HCT116 (cell line): ENCODE measurements around the gene ERCC4. TPM values are rescaled to one million over a fixed set of nuclear protein-coding genes. Genes with fewer than 3 reads are reported as not detected.
"Not testable (repeated sequence)": the region's sequence is repeated elsewhere in the genome, so short reads cannot be mapped to it uniquely, and the experiment has no call there.

Experiments
- ATAC-seq: fragments of 200-7000 bp; cut with Tn5 transposase; 2 replicates; pipeline ENCODE4 v1.9.1; 2020; ENCODE audit warnings: mild to moderate bottlenecking, moderate library complexity
- BruUV-seq: library from RNA; stranded (reverse); fragments of 400-500 nt; replicated peaks from 2 replicates; lab custom pipeline; 2021; lab: Mats Ljungman, UMichigan
- CTCF ChIA-PET: fragments of 300-600 bp; sonication (Branson Sonifier 250); formaldehyde crosslinking; loops from one replicate; lab custom pipeline; 2021; ENCODE audit warnings: antibody characterized with exemption; lab: Charles Lee
- POLR2A ChIA-PET: fragments of 300-600, 350-600 bp; sonication (Branson Sonifier 250); formaldehyde crosslinking; loops from one replicate; lab custom pipeline; 2021; ENCODE audit warnings: antibody characterized with exemption; lab: Charles Lee
- RAD21 ChIA-PET, 2 experiments: fragments of 300-600 bp; sonication (Branson Sonifier 250); formaldehyde crosslinking; loops; one replicate each; lab custom pipeline; 2023; ENCODE audit warnings: low total read pairs in 2 of 2; ENCODE audit not compliant: uncharacterized antibody in 2 of 2, unreplicated experiment in 2 of 2, low non-redundant PET in 1 of 2; lab: Charles Lee
- DNase-seq: peaks from one replicate; pipeline ENCODE4 v3.0.0-alpha.2; 2010; ENCODE audit warnings: low read depth, low spot score
- H2AFZ ChIP-seq: fragments of 200-600 bp; shearing (Covaris generic), sonication (generic); 2 replicates; pipeline ENCODE4 v1.6.1; 2017; ENCODE audit warnings: low read depth, mixed run types, mixed read lengths, antibody characterized with exemption, low read length; ENCODE audit not compliant: poor library complexity, severe bottlenecking
- H3K27ac ChIP-seq: 2 replicates; pipeline ENCODE4 v1.5.1; 2012; ENCODE audit warnings: low read depth, low read length
- H3K27me3 ChIP-seq: fragments of 200-600 bp; sonication (generic); 2 replicates; pipeline ENCODE4 v1.6.1; 2016; ENCODE audit warnings: mixed run types, low read length, mixed read lengths; ENCODE audit not compliant: insufficient read depth
- H3K36me3 ChIP-seq, 2 experiments: fragments of 200-500 bp in 1 of 2; fragments of 200-600 bp in 1 of 2; sonication (Bioruptor generic) in 1 of 2; sonication (generic) in 1 of 2; 2 replicates each; pipeline versions ENCODE4 v1.5.1 to v1.6.1; 2014 to 2016; ENCODE audit warnings: low read length in 2 of 2, inconsistent platforms in 1 of 2, mixed read lengths in 1 of 2, mixed run types in 1 of 2; ENCODE audit not compliant: insufficient read depth in 2 of 2, control insufficient read depth in 1 of 2
- H3K4me1 ChIP-seq, 2 experiments: fragments of 200-600 bp in 1 of 2; sonication (generic) in 1 of 2; 2 replicates each; pipeline versions ENCODE4 v1.5.1 to v1.6.1; 2012 to 2017; ENCODE audit warnings: low read length in 2 of 2, inconsistent platforms in 1 of 2, mild to moderate bottlenecking in 1 of 2, mixed read lengths in 1 of 2, mixed run types in 1 of 2, moderate library complexity in 1 of 2; ENCODE audit not compliant: insufficient read depth in 2 of 2, control insufficient read depth in 1 of 2
- H3K4me2 ChIP-seq: fragments of 200-600 bp; sonication (generic); 2 replicates; pipeline ENCODE4 v1.6.1; 2017; ENCODE audit warnings: mixed run types, low read length, mixed read lengths
- H3K4me3 ChIP-seq, 2 experiments: fragments of 200-600 bp in 1 of 2; sonication (generic) in 1 of 2; replicated peaks in 1 of 2; 2 replicates each; pipeline ENCODE4 v1.5.1; 2011 to 2016; ENCODE audit warnings: low read length in 2 of 2, control low read depth in 1 of 2, low read depth in 1 of 2, mild to moderate bottlenecking in 1 of 2, mixed read lengths in 1 of 2, mixed run types in 1 of 2
- H3K79me2 ChIP-seq: fragments of 200-600 bp; sonication (generic); 2 replicates; pipeline ENCODE4 v1.6.1; 2017; ENCODE audit warnings: mild to moderate bottlenecking, mixed run types, low read length, moderate library complexity, mixed read lengths; ENCODE audit not compliant: insufficient read depth
- H3K9ac ChIP-seq: fragments of 200-600 bp; sonication (generic); 2 replicates; pipeline ENCODE4 v1.6.1; 2016; ENCODE audit warnings: low read length, mixed read lengths
- H3K9me2 ChIP-seq: fragments of 200-600 bp; sonication (generic), shearing (Covaris generic); 2 replicates; pipeline ENCODE4 v1.6.1; 2017; ENCODE audit warnings: mixed run types, mild to moderate bottlenecking, moderate library complexity; ENCODE audit not compliant: insufficient read depth
- H3K9me3 ChIP-seq, 2 experiments: fragments of 200-500 bp in 1 of 2; fragments of 200-600 bp in 1 of 2; sonication (Bioruptor generic) in 1 of 2; sonication (generic) in 1 of 2; 2 replicates each; pipeline ENCODE4 v1.6.1; 2014 to 2017; ENCODE audit warnings: low read length in 2 of 2, mixed read lengths in 2 of 2, inconsistent platforms in 1 of 2, low read depth in 1 of 2, mild to moderate bottlenecking in 1 of 2, mixed run types in 1 of 2, moderate library complexity in 1 of 2; ENCODE audit not compliant: control insufficient read depth in 1 of 2, insufficient read depth in 1 of 2
- H4K20me1 ChIP-seq: fragments of 200-600 bp; sonication (generic), shearing (Covaris generic); 2 replicates; pipeline ENCODE4 v1.6.1; 2017; ENCODE audit warnings: mixed run types, mild to moderate bottlenecking, moderate library complexity; ENCODE audit not compliant: insufficient read depth
- POLR2AphosphoS5 ChIP-seq: IDR thresholded peaks from 2 replicates; pipeline ENCODE4 v1.6.1; 2011; ENCODE audit warnings: mild to moderate bottlenecking, low read depth, low read length, moderate library complexity
- TCF7L2 ChIP-seq: IDR thresholded peaks from 2 replicates; pipeline ENCODE4 v1.7.0; 2011; ENCODE audit warnings: borderline replicate concordance, inconsistent platforms; ENCODE audit not compliant: insufficient read depth, insufficient read length; ENCODE audit errors: extremely low read depth
- intact Hi-C: fragments of 100-400 bp; cut with micrococcal nuclease; formaldehyde crosslinking; loops from 2 replicates; pipeline ENCODE4 v1.10.0; 2022
- total RNA-seq: library from RNA; stranded (reverse); gene quantifications from one replicate; pipeline ENCODE4 v1.2.1, GENCODE V29; 2021; ENCODE audit not compliant: unreplicated experiment
- TF ChIP-seq, protein P1 (sequence below): IDR thresholded peaks from 2 replicates; pipeline ENCODE4 v1.6.1; 2011; ENCODE audit warnings: mild to moderate bottlenecking, low read length, moderate library complexity; ENCODE audit not compliant: insufficient replicate concordance; ENCODE audit errors: extremely low read depth
- TF ChIP-seq, protein P2 (sequence below): IDR thresholded peaks from 2 replicates; pipeline ENCODE4 v1.6.1; 2012

ERCC4 gene
- total RNA-seq, 1 experiment from 2014 or later: 10.4 TPM

DNA sequence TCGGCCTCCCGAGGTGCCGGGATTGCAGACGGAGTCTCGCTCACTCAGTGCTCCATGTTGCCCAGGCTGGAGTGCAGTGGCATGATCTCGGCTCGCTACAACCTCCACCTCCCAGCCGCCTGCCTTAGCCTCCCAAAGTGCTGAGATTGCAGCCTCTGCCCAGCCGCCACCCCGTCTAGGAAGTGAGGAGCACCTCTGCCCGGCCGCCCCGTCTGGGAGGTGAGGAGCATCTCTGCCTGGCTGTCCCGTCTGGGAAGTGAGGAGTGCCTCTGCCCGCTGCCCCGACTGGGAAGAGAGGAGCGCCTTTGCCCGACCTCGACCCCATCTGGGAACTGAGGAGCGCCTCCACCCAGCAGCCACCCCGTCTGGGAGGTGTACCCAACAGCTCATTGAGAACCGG lies 30.6 kb upstream of the ERCC4 start:
- H3K4me2 ChIP-seq, RAD21 ChIA-PET, H3K9me3 ChIP-seq, intact Hi-C loops, H3K36me3 ChIP-seq, H3K27ac ChIP-seq, H3K9me2 ChIP-seq, H3K9ac ChIP-seq, H3K4me1 ChIP-seq, H2AFZ ChIP-seq, BruUV-seq, H3K4me3 ChIP-seq, DNase-seq, H4K20me1 ChIP-seq, POLR2A ChIA-PET, CTCF ChIA-PET, ATAC-seq, H3K79me2 ChIP-seq: not testable (repeated sequence)
- H3K27me3 ChIP-seq: peaks cover 20% of the 10 kb centered on the region

DNA sequence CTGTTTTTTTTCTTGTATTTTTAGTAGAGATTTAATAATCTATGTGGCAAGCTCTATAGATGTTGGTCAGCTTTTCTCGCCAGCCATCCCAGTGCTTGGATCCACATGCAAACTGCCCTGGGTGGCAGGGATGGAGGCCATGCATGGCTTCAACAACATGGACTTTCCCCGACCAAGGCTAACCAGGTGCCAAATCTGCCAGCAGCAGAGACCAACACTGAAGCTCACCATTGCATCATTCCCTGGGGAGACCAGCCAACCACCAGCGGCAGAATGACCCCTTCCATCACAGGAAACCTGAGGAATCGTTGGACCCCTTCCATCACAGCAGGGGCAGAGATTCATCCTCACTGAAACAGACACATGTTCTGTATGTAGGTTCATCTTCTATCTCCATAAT lies 27.7 kb upstream of the ERCC4 start:
- H2AFZ ChIP-seq: no peak overlapping the region
- no peaks in the 10 kb centered on the region for H4K20me1 ChIP-seq
- no peak overlapping the region for H3K27ac ChIP-seq
- peaks cover 35% of the 10 kb centered on the region for H3K27me3 ChIP-seq
- H3K79me2 ChIP-seq: no peaks in the 10 kb centered on the region
- POLR2A ChIA-PET: no interaction called here
- H3K4me3 ChIP-seq: no peak overlapping the region
- RAD21 ChIA-PET: no interaction called here
- H3K4me1 ChIP-seq: no peaks in the 10 kb centered on the region
- H3K9me3 ChIP-seq: 0 out of 4 replicates have a peak, but pooled peaks cover 0 to 5% of the 10 kb centered on the region in 2 experiments
- intact Hi-C loops: loop anchor here (10.0 kb wide), 1 partner anchor 1438 kb away; no protein-coding TSS in a partner anchor
- DNase-seq (no peak), ATAC-seq (no peak)
- no peaks in the 10 kb centered on the region for H3K36me3 ChIP-seq
- no peak overlapping the region for H3K9ac ChIP-seq
- H3K4me2 ChIP-seq: no peak overlapping the region
- H3K9me2 ChIP-seq: no peaks in the 10 kb centered on the region
- CTCF ChIA-PET: no interaction called here
- BruUV-seq: no TSS peak
- TF ChIP-seq TCF7L2: no peak
- TF ChIP-seq POLR2AphosphoS5: no peak
- TF ChIP-seq, protein P1, sequence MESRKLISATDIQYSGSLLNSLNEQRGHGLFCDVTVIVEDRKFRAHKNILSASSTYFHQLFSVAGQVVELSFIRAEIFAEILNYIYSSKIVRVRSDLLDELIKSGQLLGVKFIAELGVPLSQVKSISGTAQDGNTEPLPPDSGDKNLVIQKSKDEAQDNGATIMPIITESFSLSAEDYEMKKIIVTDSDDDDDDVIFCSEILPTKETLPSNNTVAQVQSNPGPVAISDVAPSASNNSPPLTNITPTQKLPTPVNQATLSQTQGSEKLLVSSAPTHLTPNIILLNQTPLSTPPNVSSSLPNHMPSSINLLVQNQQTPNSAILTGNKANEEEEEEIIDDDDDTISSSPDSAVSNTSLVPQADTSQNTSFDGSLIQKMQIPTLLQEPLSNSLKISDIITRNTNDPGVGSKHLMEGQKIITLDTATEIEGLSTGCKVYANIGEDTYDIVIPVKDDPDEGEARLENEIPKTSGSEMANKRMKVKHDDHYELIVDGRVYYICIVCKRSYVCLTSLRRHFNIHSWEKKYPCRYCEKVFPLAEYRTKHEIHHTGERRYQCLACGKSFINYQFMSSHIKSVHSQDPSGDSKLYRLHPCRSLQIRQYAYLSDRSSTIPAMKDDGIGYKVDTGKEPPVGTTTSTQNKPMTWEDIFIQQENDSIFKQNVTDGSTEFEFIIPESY: no peak
- TF ChIP-seq, protein P2, sequence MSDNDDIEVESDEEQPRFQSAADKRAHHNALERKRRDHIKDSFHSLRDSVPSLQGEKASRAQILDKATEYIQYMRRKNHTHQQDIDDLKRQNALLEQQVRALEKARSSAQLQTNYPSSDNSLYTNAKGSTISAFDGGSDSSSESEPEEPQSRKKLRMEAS: no peak
